ENCODE data around the gene PXK. TPM values are rescaled to one million over a fixed set of nuclear protein-coding genes. Genes with fewer than 3 reads are reported as not detected.
A peak's percentile ranks its signal among the peaks of the same experiment; 100 is the strongest.

The PXK gene
- total and polyA plus RNA-seq, 12 donors, result 5.6 to 40.5 (median 25.3) TPM

- Histone ChIP-seq H3K27me3 (no peaks in the 10 kb centered on the region), H3K9me3 (replicated peaks in 1 of 3) (no peaks in the 10 kb centered on the region), H3K4me3 (no peak overlapping the region), H3K36me3 (replicated peaks in 1 of 2) (no peaks in the 10 kb centered on the region), H3K27ac (peak overlapping the region in 3 of 5 donors; percentile 43 to 64 (median 48)), H3K4me1 (replicated peaks in 1 of 2) (peaks cover 19 to 60% of the 10 kb centered on the region in 2 donors)
- 70 to 81% (median 76%) methylated on average over 6 of the region's 6 CpGs for WGBS, 4 donors
- no peak for DNase-seq
- intact Hi-C loops (cut with DNase I), result loop anchor here in 1 of 2 donors (10.0 kb wide), 1 partner anchor 53 kb away; the partner anchor contains the start of gene PXK
- TF ChIP-seq POLR2A (IDR thresholded peaks at IDR 0.05) (no peak), CTCF (IDR thresholded peaks at IDR 0.05) (no peak)
These were observed 55.2 kb downstream of the PXK start for GRCh38 chr3:58387650-58388546.

GRCh38 chr3:58388550-58389091 lies 55.9 kb downstream of the PXK start:
- intact Hi-C loops (cut with DNase I), result loop anchor here in 1 of 2 donors (10.0 kb wide), 1 partner anchor 54 kb away; the partner anchor contains the start of gene PXK
- Histone ChIP-seq H3K27ac (peak overlapping the region in 4 of 5 donors; percentile 30 to 64 (median 46)), H3K4me1 (replicated peaks in 1 of 2) (peaks cover 19 to 58% of the 10 kb centered on the region in 2 donors), H3K27me3 (no peaks in the 10 kb centered on the region), H3K9me3 (replicated peaks in 1 of 3) (no peaks in the 10 kb centered on the region), H3K36me3 (replicated peaks in 1 of 2) (no peaks in the 10 kb centered on the region), H3K4me3 (no peak overlapping the region)
- TF ChIP-seq POLR2A (IDR thresholded peaks at IDR 0.05), result no peak
- TF ChIP-seq CTCF (IDR thresholded peaks at IDR 0.05), result peak in 1 of 6 experiments; percentile 3
- DNase-seq, result no peak

GRCh38 chr3:58391156-58391865 lies 58.6 kb downstream of the PXK start:
- peaks cover 0 to 11% of the 10 kb centered on the region in 2 donors for H3K36me3 ChIP-seq (replicated peaks in 1 of 2)
- intact Hi-C loops (cut with DNase I), result no loop called here
- no peaks in the 10 kb centered on the region for H3K27me3 ChIP-seq
- H3K4me3 ChIP-seq, result no peak overlapping the region
- no peaks in the 10 kb centered on the region for H3K9me3 ChIP-seq (replicated peaks in 1 of 3)
- DNase-seq, result no peak
- TF ChIP-seq CTCF (IDR thresholded peaks at IDR 0.05), result no peak
- TF ChIP-seq POLR2A (IDR thresholded peaks at IDR 0.05), result no peak
- H3K4me1 ChIP-seq (replicated peaks in 1 of 2), result peaks cover 19 to 52% of the 10 kb centered on the region in 2 donors
- peak overlapping the region in 4 of 5 donors; percentile 48 to 73 (median 56) for H3K27ac ChIP-seq
- 35 to 45% (median 39%) methylated on average over 3 of the region's 3 CpGs for WGBS, 4 donors

- Histone ChIP-seq H3K4me1 (replicated peaks in 1 of 2) (peaks cover 19 to 43% of the 10 kb centered on the region in 2 donors), H3K9me3 (replicated peaks in 1 of 3) (no peaks in the 10 kb centered on the region), H3K27me3 (no peaks in the 10 kb centered on the region), H3K36me3 (replicated peaks in 1 of 2) (peaks cover 0 to 19% of the 10 kb centered on the region in 2 donors), H3K27ac (peak overlapping the region in 3 of 5 donors; percentile 48 to 73 (median 64)), H3K4me3 (no peak overlapping the region)
- TF ChIP-seq POLR2A (IDR thresholded peaks at IDR 0.05) (no peak), CTCF (IDR thresholded peaks at IDR 0.05) (no peak)
- no peak for DNase-seq
- 10 to 36% (median 21%) methylated on average over 3 of the region's 3 CpGs for WGBS, 4 donors
- intact Hi-C loops (cut with DNase I), result no loop called here
These were observed 59.5 kb downstream of the PXK start for GRCh38 chr3:58392181-58392580.
